Vagina (tissue), 2 donors: ENCODE measurements around the gene CTDSPL.

Experiments used
- CTCF ChIP-seq, 3 experiments: fragments of 450-650 bp in 2 of 3; fragments of 200-600 bp in 1 of 3; sonication (generic) in 1 of 3; IDR thresholded peaks; one replicate each; pipeline ENCODE4 v1.5.1; 2017 to 2019; ENCODE audit warnings: antibody characterized with exemption in 3 of 3, mild to moderate bottlenecking in 2 of 3, moderate library complexity in 2 of 3
- POLR2A ChIP-seq, 2 donors: fragments of 450-650 bp; IDR thresholded peaks; one replicate each; pipeline ENCODE4 v1.6.1; 2017; ENCODE audit warnings: antibody characterized with exemption in 2 of 2, mild to moderate bottlenecking in 2 of 2, moderate library complexity in 2 of 2
- POLR2AphosphoS5 ChIP-seq, 2 donors: sonication (generic); formaldehyde crosslinking; IDR thresholded peaks; one replicate each; pipeline ENCODE4 v1.9.0; 2017; ENCODE audit warnings: antibody characterized with exemption in 2 of 2, mild to moderate bottlenecking in 2 of 2, low read depth in 1 of 2; ENCODE audit not compliant: insufficient read depth in 1 of 2

GRCh38 chr3:37825744-37826400 lies 35.8 kb upstream of the CTDSPL start:
- TF ChIP-seq CTCF (IDR thresholded peaks at IDR 0.05) (no peak), POLR2A (IDR thresholded peaks at IDR 0.05) (no peak), POLR2AphosphoS5 (IDR thresholded peaks at IDR 0.05; ENCODE audit: insufficient read depth in 1 of 2, low read depth in 1 of 2) (no peak)
